Gastroesophageal sphincter (tissue), 3 donors: ENCODE measurements around the gene SHCBP1L.

Source experiments
- EP300 ChIP-seq: sonication (generic); formaldehyde crosslinking; IDR thresholded peaks from one replicate; pipeline ENCODE4 v1.6.1; 2017; ENCODE audit warnings: antibody characterized with exemption, mild to moderate bottlenecking
- POLR2A ChIP-seq, 2 donors: fragments of 450-650 bp; IDR thresholded peaks; one replicate each; pipeline ENCODE4 v1.6.1; 2017; ENCODE audit warnings: antibody characterized with exemption in 2 of 2, mild to moderate bottlenecking in 2 of 2, moderate library complexity in 1 of 2
- TF ChIP-seq, protein P1 (sequence below), 4 experiments: fragments of 200-600 bp in 2 of 4; fragments of 450-650 bp in 2 of 4; sonication (generic) in 1 of 4; IDR thresholded peaks; one replicate each; pipeline ENCODE4 v1.5.1; 2017 to 2019; ENCODE audit warnings: antibody characterized with exemption in 4 of 4, mild to moderate bottlenecking in 2 of 4, moderate library complexity in 2 of 4

GRCh38 chr1:182855911-182856310, 97.1 kb downstream of the SHCBP1L start:
- TF ChIP-seq, protein P1, sequence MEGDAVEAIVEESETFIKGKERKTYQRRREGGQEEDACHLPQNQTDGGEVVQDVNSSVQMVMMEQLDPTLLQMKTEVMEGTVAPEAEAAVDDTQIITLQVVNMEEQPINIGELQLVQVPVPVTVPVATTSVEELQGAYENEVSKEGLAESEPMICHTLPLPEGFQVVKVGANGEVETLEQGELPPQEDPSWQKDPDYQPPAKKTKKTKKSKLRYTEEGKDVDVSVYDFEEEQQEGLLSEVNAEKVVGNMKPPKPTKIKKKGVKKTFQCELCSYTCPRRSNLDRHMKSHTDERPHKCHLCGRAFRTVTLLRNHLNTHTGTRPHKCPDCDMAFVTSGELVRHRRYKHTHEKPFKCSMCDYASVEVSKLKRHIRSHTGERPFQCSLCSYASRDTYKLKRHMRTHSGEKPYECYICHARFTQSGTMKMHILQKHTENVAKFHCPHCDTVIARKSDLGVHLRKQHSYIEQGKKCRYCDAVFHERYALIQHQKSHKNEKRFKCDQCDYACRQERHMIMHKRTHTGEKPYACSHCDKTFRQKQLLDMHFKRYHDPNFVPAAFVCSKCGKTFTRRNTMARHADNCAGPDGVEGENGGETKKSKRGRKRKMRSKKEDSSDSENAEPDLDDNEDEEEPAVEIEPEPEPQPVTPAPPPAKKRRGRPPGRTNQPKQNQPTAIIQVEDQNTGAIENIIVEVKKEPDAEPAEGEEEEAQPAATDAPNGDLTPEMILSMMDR (IDR thresholded peaks at IDR 0.05) = no peak
- TF ChIP-seq POLR2A (IDR thresholded peaks at IDR 0.05) = no peak
- TF ChIP-seq EP300 = no peak
